A673 (cell line): ENCODE data around the gene UBE2K. TPM values are rescaled to one million over a fixed set of nuclear protein-coding genes. Genes with fewer than 3 reads are reported as not detected.

Source experiments
- Bru-seq: library from RNA; stranded (reverse); fragments of 400-500 nt; gene quantifications from one replicate; lab custom pipeline; 2021; lab: Mats Ljungman, UMichigan
- BruChase-seq, 2 experiments: library from RNA; stranded (reverse); fragments of 400-500 nt; gene quantifications; one replicate each; lab custom pipeline; 2021; lab: Mats Ljungman, UMichigan
- BruUV-seq: library from RNA; stranded (reverse); fragments of 400-500 nt; replicated peaks from 2 replicates; lab custom pipeline; 2021; lab: Mats Ljungman, UMichigan
- CTCF ChIA-PET: fragments of 300-600 bp; sonication (Branson Sonifier 250); formaldehyde crosslinking; loops from one replicate; lab custom pipeline; 2022; ENCODE audit warnings: antibody characterized with exemption; lab: Charles Lee
- POLR2A ChIA-PET: fragments of 300-600 bp; sonication (Branson Sonifier 250); formaldehyde crosslinking; loops from one replicate; lab custom pipeline; 2022; ENCODE audit warnings: antibody characterized with exemption; ENCODE audit not compliant: low non-redundant PET; lab: Charles Lee
- DNase-seq: peaks from one replicate; pipeline ENCODE4 v3.0.0-alpha.2; 2015; ENCODE audit warnings: low spot score
- H3K27ac ChIP-seq: fragments of 200-600 bp; sonication (generic); 2 replicates; pipeline ENCODE4 v1.5.1; 2016; ENCODE audit warnings: mixed run types, low read depth, mild to moderate bottlenecking, mixed read lengths, antibody characterized with exemption, low read length; ENCODE audit not compliant: poor library complexity, severe bottlenecking
- H3K27me3 ChIP-seq: fragments of 200-600 bp; sonication (generic); replicated peaks from 2 replicates; pipeline ENCODE4 v1.6.1; 2017; ENCODE audit warnings: mixed run types, low read depth, mild to moderate bottlenecking, mixed read lengths, antibody characterized with exemption, low read length; ENCODE audit not compliant: insufficient read depth, poor library complexity
- H3K36me3 ChIP-seq: fragments of 200-600 bp; sonication (generic); 2 replicates; pipeline ENCODE4 v1.6.1; 2016; ENCODE audit warnings: mixed run types, mild to moderate bottlenecking, mixed read lengths, antibody characterized with exemption, low read length; ENCODE audit not compliant: insufficient read depth, poor library complexity, severe bottlenecking
- H3K4me1 ChIP-seq: fragments of 200-600 bp; sonication (generic); 2 replicates; pipeline ENCODE4 v1.6.1; 2017; ENCODE audit warnings: mixed run types, mild to moderate bottlenecking, mixed read lengths, antibody characterized with exemption, low read length; ENCODE audit not compliant: insufficient read depth, poor library complexity, severe bottlenecking
- H3K4me3 ChIP-seq: fragments of 200-600 bp; sonication (generic); 2 replicates; pipeline ENCODE4 v1.5.1; 2016; ENCODE audit warnings: low read depth, mixed run types, mild to moderate bottlenecking, mixed read lengths, low read length; ENCODE audit not compliant: poor library complexity, severe bottlenecking
- H3K9me3 ChIP-seq: fragments of 200-600 bp; sonication (generic); 2 replicates; pipeline ENCODE4 v1.6.1; 2016; ENCODE audit warnings: mixed run types, low read depth, mild to moderate bottlenecking, mixed read lengths, antibody characterized with exemption, low read length; ENCODE audit not compliant: poor library complexity, severe bottlenecking
- EZH2 ChIP-seq: fragments of 200-600 bp; sonication (generic); IDR thresholded peaks from 2 replicates; pipeline ENCODE4 v1.6.1; 2017; ENCODE audit warnings: borderline replicate concordance, low read depth, mild to moderate bottlenecking, mixed read lengths, antibody characterized with exemption, low read length; ENCODE audit not compliant: poor library complexity, severe bottlenecking
- intact Hi-C: fragments of 100-400 bp; cut with micrococcal nuclease; formaldehyde crosslinking; loops from one replicate; pipeline ENCODE4 v1.10.0; 2022; ENCODE audit not compliant: unreplicated experiment
- long read RNA-seq: library from polyadenylated mRNA; stranded (forward); transcript quantifications from one replicate; pipeline ENCODE4 v2.0.0, GENCODE V29; 2022
- total RNA-seq: library from RNA; stranded (reverse); gene quantifications from 2 replicates; pipeline ENCODE4 v1.2.3, GENCODE V29; 2021
- TF ChIP-seq, protein P1 (sequence below): fragments of 300-800, 200-600 bp; sonication (generic); conservative IDR thresholded peaks from 2 replicates; pipeline ENCODE4 v1.5.1; 2017; ENCODE audit warnings: low read depth, mild to moderate bottlenecking, antibody characterized with exemption, low read length, moderate library complexity, mixed read lengths

Gene UBE2K, protein sequence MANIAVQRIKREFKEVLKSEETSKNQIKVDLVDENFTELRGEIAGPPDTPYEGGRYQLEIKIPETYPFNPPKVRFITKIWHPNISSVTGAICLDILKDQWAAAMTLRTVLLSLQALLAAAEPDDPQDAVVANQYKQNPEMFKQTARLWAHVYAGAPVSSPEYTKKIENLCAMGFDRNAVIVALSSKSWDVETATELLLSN
- 137 and 138 TPM in 2 replicates for total RNA-seq
- Bru-seq, nascent RNA: percentile 94 among the genes with signal in this experiment
- BruChase-seq, experiment 1, labeled RNA remaining after a 2-hour chase: percentile 97 among the genes with signal in this experiment
- percentile 97 among the genes with signal in this experiment for BruChase-seq, experiment 2, labeled RNA remaining after a 6-hour chase
- long read RNA-seq, full-length matches to known transcripts: 38 of 57 reads
- long read RNA-seq, partial matches to known transcripts: 6 of 57 reads
- long read RNA-seq, other reads (novel, unspliced or antisense): 13 of 57 reads

DNA sequence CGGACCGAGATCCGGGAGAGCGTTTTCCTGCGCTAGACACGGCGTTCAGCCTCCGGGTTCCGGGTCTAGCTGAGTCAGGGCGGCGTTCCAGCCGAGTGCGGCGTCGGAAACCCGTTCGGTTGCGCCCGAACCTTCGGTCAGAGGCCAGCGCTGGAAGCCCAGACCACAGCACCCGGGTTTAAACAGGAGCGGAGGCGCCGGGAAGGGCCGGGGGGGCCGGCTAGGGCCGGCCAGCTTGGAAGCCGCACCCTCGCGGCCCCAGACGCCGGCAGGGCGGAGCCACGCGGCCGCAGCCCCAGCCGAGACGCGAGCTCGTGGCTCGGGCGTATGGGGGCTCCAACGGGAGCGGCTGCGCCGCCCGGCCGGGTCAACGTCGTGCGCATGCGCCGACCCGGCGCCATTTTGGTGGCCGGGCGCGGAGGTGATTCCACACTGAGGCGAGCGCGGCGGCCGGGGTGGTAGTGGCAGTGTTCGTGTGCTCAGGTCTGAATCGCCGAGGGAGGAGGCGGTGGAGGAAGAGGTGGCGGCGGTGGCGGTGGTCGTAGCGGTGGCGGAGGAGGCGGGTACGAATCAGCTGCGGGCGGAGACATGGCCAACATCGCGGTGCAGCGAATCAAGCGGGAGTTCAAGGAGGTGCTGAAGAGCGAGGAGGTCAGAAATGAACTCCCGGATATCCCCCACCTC lies at the start of gene UBE2K:
Gene UBE2K (plus strand): TSS at position 397 of the 684 bp plus-strand sequence. CDS start 192 bp downstream, at position 589.
- TF ChIP-seq EZH2: no peak
- Histone ChIP-seq H3K4me3 (peak within 1 kb of the TSS; percentile 87), H3K27ac (peak within 1 kb of the TSS; percentile 95), H3K9me3 (no peaks in the 10 kb centered on the region), H3K27me3 (no peaks in the 10 kb centered on the region), H3K36me3 (peaks cover 10% of the 10 kb centered on the region), H3K4me1 (peaks cover 6% of the 10 kb centered on the region)
- BruUV-seq: TSS peak; percentile 98
- ChIA-PET POLR2A (no interaction called here), CTCF (no interaction called here)
- intact Hi-C loops: loop anchor here (2.0 to 10.0 kb wide), 2 partner anchors 279 to 627 kb away; partner anchors contain the start of gene PDS5A
- DNase-seq: peak; percentile 93

DNA sequence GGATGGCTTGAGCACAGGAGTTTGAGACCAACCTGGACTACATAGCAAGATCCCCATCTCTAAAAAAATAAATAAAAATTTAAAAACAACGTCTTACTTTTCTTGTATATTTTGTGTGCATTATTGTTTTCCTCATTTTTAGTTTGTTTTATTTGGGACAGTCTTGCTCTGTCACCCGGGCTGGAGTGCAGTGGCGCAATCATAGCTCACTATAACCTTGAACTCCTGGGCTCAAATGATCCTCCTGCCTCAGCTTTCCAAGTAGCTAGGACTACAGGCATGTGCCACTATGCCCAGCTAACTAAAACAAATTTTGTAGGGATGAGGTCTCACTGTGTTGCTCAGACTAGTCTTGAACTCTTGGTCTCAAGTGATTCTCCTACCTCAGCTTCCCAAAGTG lies 49.7 kb upstream of the UBE2K start:
- BruUV-seq: no TSS peak
- Histone ChIP-seq H3K4me3 (no peak overlapping the region), H3K4me1 (no peaks in the 10 kb centered on the region), H3K9me3 (no peaks in the 10 kb centered on the region), H3K36me3 (no peaks in the 10 kb centered on the region), H3K27ac (no peak overlapping the region), H3K27me3 (no peaks in the 10 kb centered on the region)
- TF ChIP-seq EZH2: no peak
- TF ChIP-seq, protein P1, sequence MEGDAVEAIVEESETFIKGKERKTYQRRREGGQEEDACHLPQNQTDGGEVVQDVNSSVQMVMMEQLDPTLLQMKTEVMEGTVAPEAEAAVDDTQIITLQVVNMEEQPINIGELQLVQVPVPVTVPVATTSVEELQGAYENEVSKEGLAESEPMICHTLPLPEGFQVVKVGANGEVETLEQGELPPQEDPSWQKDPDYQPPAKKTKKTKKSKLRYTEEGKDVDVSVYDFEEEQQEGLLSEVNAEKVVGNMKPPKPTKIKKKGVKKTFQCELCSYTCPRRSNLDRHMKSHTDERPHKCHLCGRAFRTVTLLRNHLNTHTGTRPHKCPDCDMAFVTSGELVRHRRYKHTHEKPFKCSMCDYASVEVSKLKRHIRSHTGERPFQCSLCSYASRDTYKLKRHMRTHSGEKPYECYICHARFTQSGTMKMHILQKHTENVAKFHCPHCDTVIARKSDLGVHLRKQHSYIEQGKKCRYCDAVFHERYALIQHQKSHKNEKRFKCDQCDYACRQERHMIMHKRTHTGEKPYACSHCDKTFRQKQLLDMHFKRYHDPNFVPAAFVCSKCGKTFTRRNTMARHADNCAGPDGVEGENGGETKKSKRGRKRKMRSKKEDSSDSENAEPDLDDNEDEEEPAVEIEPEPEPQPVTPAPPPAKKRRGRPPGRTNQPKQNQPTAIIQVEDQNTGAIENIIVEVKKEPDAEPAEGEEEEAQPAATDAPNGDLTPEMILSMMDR: no peak
- no peak for DNase-seq
- intact Hi-C loops: no loop called here
- ChIA-PET CTCF (no interaction called here), POLR2A (no interaction called here)

DNA sequence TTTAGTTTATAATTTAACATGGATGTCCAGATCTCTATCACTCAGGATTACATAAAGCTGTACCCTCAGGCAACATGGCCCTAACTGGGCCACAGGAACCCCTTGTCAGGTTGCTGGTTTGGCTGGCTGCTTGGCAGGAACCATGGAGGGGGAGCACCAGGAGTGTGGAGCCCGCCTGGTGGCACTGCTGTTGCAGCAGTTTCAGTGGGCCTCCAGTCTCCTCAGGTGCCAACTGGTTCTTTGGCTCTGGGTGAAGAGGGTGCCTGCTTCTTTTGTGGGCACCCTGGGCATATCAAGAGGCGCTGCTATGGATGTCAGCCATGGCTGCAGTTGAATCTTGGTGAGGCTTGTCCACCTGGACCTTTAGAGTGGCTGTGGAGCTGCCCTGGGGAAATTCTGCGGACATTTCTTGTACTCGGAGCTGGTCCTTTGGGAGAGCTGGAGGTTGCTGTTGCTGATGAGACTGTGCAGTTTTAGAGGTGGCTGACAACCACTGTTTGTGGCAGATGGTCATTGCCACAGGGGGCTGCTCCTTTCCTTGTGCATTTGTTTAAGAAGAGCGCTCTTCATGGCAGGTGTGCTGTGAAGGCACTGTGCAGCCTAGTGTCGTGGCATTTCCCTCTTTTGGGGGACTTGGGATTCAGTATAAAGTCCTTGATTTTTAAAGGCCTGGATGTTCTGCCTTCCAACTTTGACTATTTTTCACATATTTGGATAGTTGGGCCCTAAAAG lies 48.9 kb upstream of the UBE2K start:
- ChIA-PET CTCF (no interaction called here), POLR2A (no interaction called here)
- Histone ChIP-seq H3K4me1 (no peaks in the 10 kb centered on the region), H3K27ac (no peak overlapping the region), H3K27me3 (no peaks in the 10 kb centered on the region), H3K36me3 (no peaks in the 10 kb centered on the region), H3K4me3 (no peak overlapping the region), H3K9me3 (no peaks in the 10 kb centered on the region)
- no TSS peak for BruUV-seq
- TF ChIP-seq, protein P1: no peak
- TF ChIP-seq EZH2: no peak
- no peak for DNase-seq
- intact Hi-C loops: no loop called here
